Keratinocyte (primary cell): Measurements from ENCODE around the gene LATS2. TPM values are rescaled to one million over a fixed set of nuclear protein-coding genes. Genes with fewer than 3 reads are reported as not detected.

Experiments
- DNase-seq: peaks from one replicate; pipeline ENCODE4 v3.0.0-alpha.2; 2011; ENCODE audit warnings: low read depth, missing footprints, low spot score
- FAIRE-seq: peaks from 2 replicates; lab custom pipeline; 2011; peaks lifted over from hg19 to GRCh38; lab: Jason Lieb, UNC
- H2AFZ ChIP-seq: 2 replicates; pipeline ENCODE4 v1.6.0; 2012; ENCODE audit warnings: low read length, control low read depth, inconsistent platforms; ENCODE audit not compliant: control insufficient read depth
- H3K27ac ChIP-seq: 2 replicates; pipeline ENCODE4 v1.5.1; 2011; ENCODE audit warnings: low read length; ENCODE audit not compliant: control insufficient read depth, insufficient read depth
- H3K27me3 ChIP-seq: 3 replicates; pipeline ENCODE4 v1.6.0; 2011; ENCODE audit warnings: low read length; ENCODE audit not compliant: control insufficient read depth, insufficient read depth; ENCODE audit errors: extremely low read depth
- H3K36me3 ChIP-seq, 2 experiments: 2 replicates in 1 of 2; 3 replicates in 1 of 2; pipeline ENCODE4 v1.5.1; 2011; ENCODE audit warnings: low read length in 2 of 2, mild to moderate bottlenecking in 1 of 2; ENCODE audit not compliant: control insufficient read depth in 2 of 2, insufficient read depth in 2 of 2; ENCODE audit errors: extremely low read depth in 1 of 2
- H3K4me1 ChIP-seq: 3 replicates; pipeline ENCODE4 v1.5.1; 2011; ENCODE audit warnings: low read length; ENCODE audit not compliant: control insufficient read depth, insufficient read depth; ENCODE audit errors: extremely low read depth
- H3K4me2 ChIP-seq: 3 replicates; pipeline ENCODE4 v1.6.0; 2011; ENCODE audit warnings: low read depth, low read length; ENCODE audit not compliant: control insufficient read depth, insufficient read depth; ENCODE audit errors: extremely low read depth
- H3K4me3 ChIP-seq, 3 experiments: fragments of 200-600 bp in 1 of 3; sonication (generic) in 1 of 3; 2 replicates in 2 of 3; 3 replicates in 1 of 3; pipeline ENCODE4 v1.5.1; 2011 to 2016; ENCODE audit warnings: low read length in 3 of 3, mild to moderate bottlenecking in 3 of 3, control low read depth in 2 of 3, inconsistent platforms in 1 of 3, low read depth in 1 of 3, mixed read lengths in 1 of 3, mixed run types in 1 of 3, moderate library complexity in 1 of 3; ENCODE audit not compliant: control insufficient read depth in 2 of 3, insufficient read depth in 2 of 3; ENCODE audit errors: extremely low read depth in 1 of 3
- H3K79me2 ChIP-seq: 2 replicates; pipeline ENCODE4 v1.6.0; 2012; ENCODE audit warnings: low read length; ENCODE audit not compliant: control insufficient read depth, insufficient read depth
- H3K9ac ChIP-seq: 3 replicates; pipeline ENCODE4 v1.6.0; 2011; ENCODE audit warnings: low read length; ENCODE audit not compliant: control insufficient read depth, insufficient read depth; ENCODE audit errors: extremely low read depth
- H3K9me1 ChIP-seq: 3 replicates; pipeline ENCODE4 v1.6.0; 2011; ENCODE audit warnings: low read length; ENCODE audit not compliant: control insufficient read depth, insufficient read depth; ENCODE audit errors: extremely low read depth
- H3K9me3 ChIP-seq: 2 replicates; pipeline ENCODE4 v1.5.1; 2012; ENCODE audit warnings: low read depth, low read length; ENCODE audit not compliant: control insufficient read depth
- H4K20me1 ChIP-seq: 3 replicates; pipeline ENCODE4 v1.6.0; 2011; ENCODE audit warnings: low read length; ENCODE audit not compliant: control insufficient read depth, insufficient read depth; ENCODE audit errors: extremely low read depth
- EZH2 ChIP-seq: IDR thresholded peaks from one replicate; pipeline ENCODE4 v1.6.1; 2012; ENCODE audit warnings: inconsistent platforms, mild to moderate bottlenecking, low read length, moderate library complexity
- dilution Hi-C: fragments of 300-500 bp; cut with MboI; formaldehyde crosslinking; loops from one replicate; pipeline ENCODE4 v1.7.0; 2020; ENCODE audit warnings: low sequenced_read_pairs; ENCODE audit not compliant: extremely low pct_ligation_motif_present
- polyA plus RNA-seq, 5 experiments: library from polyadenylated mRNA; depleted of rRNA in 3 of 5; stranded (reverse) in 3 of 5; stranded (forward) in 1 of 5; unstranded in 1 of 5; fragments of >200 nt; gene quantifications; 1 replicate in 1 of 5; 2 replicates in 3 of 5; 3 replicates in 1 of 5; pipeline versions ENCODE4 v1.2.1 to v1.2.3, GENCODE V29; 2011 to 2012; ENCODE audit warnings: missing spikeins in 2 of 5, low read depth in 1 of 5, low replicate concordance in 1 of 5
- TF ChIP-seq, protein P1 (sequence below), 3 experiments: IDR thresholded peaks in 1 of 3; conservative IDR thresholded peaks in 1 of 3; optimal IDR thresholded peaks in 1 of 3; 2 replicates in 2 of 3; 3 replicates in 1 of 3; pipeline versions ENCODE3 to v1.5.1; 2011; ENCODE audit warnings: low read length in 3 of 3, mild to moderate bottlenecking in 3 of 3, moderate library complexity in 2 of 3, control low read depth in 1 of 3, inconsistent platforms in 1 of 3; ENCODE audit not compliant: insufficient read depth in 2 of 3; ENCODE audit errors: extremely low read depth in 1 of 3

Gene LATS2
- polyA plus RNA-seq, 1 donor (not counting 4 experiments of a cell fraction or from before 2014, with no cell fraction given): 6.7 TPM

GRCh38 chr13:20968745-20969144 is 92.6 kb downstream of the LATS2 start:
- H3K4me2 ChIP-seq: no peak overlapping the region
- no peak overlapping the region for H3K4me3 ChIP-seq
- no peaks in the 10 kb centered on the region for H4K20me1 ChIP-seq
- no peaks in the 10 kb centered on the region for H3K36me3 ChIP-seq
- H3K9me1 ChIP-seq: no peaks in the 10 kb centered on the region
- dilution Hi-C loops: loop anchor here (25.0 kb wide), 1 partner anchor 131 kb away; no protein-coding TSS in a partner anchor
- H3K27ac ChIP-seq: no peak overlapping the region
- H3K79me2 ChIP-seq: no peaks in the 10 kb centered on the region
- FAIRE-seq: no peak
- H2AFZ ChIP-seq: no peak overlapping the region
- TF ChIP-seq, protein P1, sequence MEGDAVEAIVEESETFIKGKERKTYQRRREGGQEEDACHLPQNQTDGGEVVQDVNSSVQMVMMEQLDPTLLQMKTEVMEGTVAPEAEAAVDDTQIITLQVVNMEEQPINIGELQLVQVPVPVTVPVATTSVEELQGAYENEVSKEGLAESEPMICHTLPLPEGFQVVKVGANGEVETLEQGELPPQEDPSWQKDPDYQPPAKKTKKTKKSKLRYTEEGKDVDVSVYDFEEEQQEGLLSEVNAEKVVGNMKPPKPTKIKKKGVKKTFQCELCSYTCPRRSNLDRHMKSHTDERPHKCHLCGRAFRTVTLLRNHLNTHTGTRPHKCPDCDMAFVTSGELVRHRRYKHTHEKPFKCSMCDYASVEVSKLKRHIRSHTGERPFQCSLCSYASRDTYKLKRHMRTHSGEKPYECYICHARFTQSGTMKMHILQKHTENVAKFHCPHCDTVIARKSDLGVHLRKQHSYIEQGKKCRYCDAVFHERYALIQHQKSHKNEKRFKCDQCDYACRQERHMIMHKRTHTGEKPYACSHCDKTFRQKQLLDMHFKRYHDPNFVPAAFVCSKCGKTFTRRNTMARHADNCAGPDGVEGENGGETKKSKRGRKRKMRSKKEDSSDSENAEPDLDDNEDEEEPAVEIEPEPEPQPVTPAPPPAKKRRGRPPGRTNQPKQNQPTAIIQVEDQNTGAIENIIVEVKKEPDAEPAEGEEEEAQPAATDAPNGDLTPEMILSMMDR (optimal IDR thresholded peaks at IDR 0.05 in 1 of 3, IDR thresholded peaks at IDR 0.05 in 1 of 3, conservative IDR thresholded peaks at IDR 0.05 in 1 of 3; ENCODE audit: extremely low read depth in 1 of 3, insufficient read depth in 2 of 3, low read length in 3 of 3): no peak
- no peak for TF ChIP-seq EZH2
- H3K27me3 ChIP-seq: no peaks in the 10 kb centered on the region
- DNase-seq: no peak
- H3K9me3 ChIP-seq: no peaks in the 10 kb centered on the region
- no peak overlapping the region for H3K9ac ChIP-seq
- no peaks in the 10 kb centered on the region for H3K4me1 ChIP-seq

DNA sequence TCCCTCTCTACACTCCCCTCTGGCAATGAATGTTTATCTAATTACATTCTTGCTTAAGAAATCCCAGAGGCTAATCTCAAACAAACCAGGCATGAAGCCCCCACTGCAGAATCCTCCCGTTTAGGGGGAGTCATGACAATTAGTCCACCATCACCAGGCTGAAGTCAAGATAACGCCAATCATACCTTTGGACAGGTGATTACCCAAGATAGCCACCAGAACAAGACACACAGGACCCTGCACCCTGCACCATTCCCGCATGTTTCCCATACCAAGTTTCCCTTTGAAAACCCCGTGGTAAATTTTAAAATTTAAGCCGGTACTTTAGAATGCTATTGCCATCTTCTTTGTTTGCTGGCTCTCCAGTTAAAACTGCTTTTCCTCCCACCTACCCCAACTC is 94.0 kb downstream of the LATS2 start:
- dilution Hi-C loops: loop anchor here (25.0 kb wide), 1 partner anchor 130 kb away; no protein-coding TSS in a partner anchor
- Histone ChIP-seq H3K9me1 (no peaks in the 10 kb centered on the region), H3K4me3 (no peak overlapping the region), H3K4me1 (no peaks in the 10 kb centered on the region), H3K4me2 (no peak overlapping the region), H3K27me3 (no peaks in the 10 kb centered on the region), H3K36me3 (no peaks in the 10 kb centered on the region), H3K9ac (no peak overlapping the region), H3K9me3 (no peaks in the 10 kb centered on the region), H3K79me2 (no peaks in the 10 kb centered on the region), H2AFZ (no peak overlapping the region), H3K27ac (no peak overlapping the region), H4K20me1 (no peaks in the 10 kb centered on the region)
- no peak for TF ChIP-seq EZH2
- TF ChIP-seq, protein P1 (optimal IDR thresholded peaks at IDR 0.05 in 1 of 3, IDR thresholded peaks at IDR 0.05 in 1 of 3, conservative IDR thresholded peaks at IDR 0.05 in 1 of 3; ENCODE audit: extremely low read depth in 1 of 3, insufficient read depth in 2 of 3, low read length in 3 of 3): no peak
- no peak for DNase-seq
- FAIRE-seq: no peak
